Activated CD4-positive, alpha-beta memory T cell treated with anti-CD3 and anti-CD28 coated beads, Interleukin-2, amount 10 ng/mL, durations not matched to agents 7 days and 5 days (primary cell): ENCODE data around the gene TNFRSF4. TPM values are rescaled to one million over a fixed set of nuclear protein-coding genes. Genes with fewer than 3 reads are reported as not detected.

Experiments
- CTCF ChIA-PET: fragments of 350-600 bp; sonication (Branson Sonifier 250); formaldehyde crosslinking; loops from one replicate; lab custom pipeline; 2021; ENCODE audit warnings: antibody characterized with exemption, inconsistent platforms; lab: Charles Lee
- POLR2A ChIA-PET: fragments of 350-600 bp; sonication (Branson Sonifier 250); formaldehyde crosslinking; loops from one replicate; lab custom pipeline; 2021; ENCODE audit warnings: antibody characterized with exemption; lab: Charles Lee
- DNase-seq: peaks from one replicate; pipeline ENCODE4 v3.0.0-alpha.2; 2020
- H3K27ac Mint-ChIP-seq: one replicate; pipeline ENCODE4 v1.8.0; 2021; ENCODE audit warnings: mild to moderate bottlenecking, mixed read lengths
- H3K27me3 Mint-ChIP-seq: one replicate; pipeline ENCODE4 v1.8.0; 2021; ENCODE audit warnings: mixed read lengths
- H3K36me3 Mint-ChIP-seq: one replicate; pipeline ENCODE4 v1.8.0; 2021; ENCODE audit warnings: low read depth, mixed read lengths
- H3K4me1 Mint-ChIP-seq: one replicate; pipeline ENCODE4 v1.8.0; 2021; ENCODE audit warnings: mixed read lengths
- H3K4me3 Mint-ChIP-seq: one replicate; pipeline ENCODE4 v1.8.0; 2021; ENCODE audit warnings: mild to moderate bottlenecking, mixed read lengths
- H3K9me3 Mint-ChIP-seq: one replicate; pipeline ENCODE4 v1.8.0; 2021; ENCODE audit warnings: mixed read lengths
- total RNA-seq, 2 experiments: library from RNA; stranded (reverse); gene quantifications; one replicate each; pipeline ENCODE4 v1.2.3, GENCODE V29; 2021

Gene TNFRSF4
- total RNA-seq, 2 experiments from 2014 or later: 237 to 243 TPM

GRCh38 chr1:1206966-1207531, 6.9 kb downstream of the TNFRSF4 start:
- DNase-seq: no peak
- peaks cover 40% of the 10 kb centered on the region for H3K4me1 Mint-ChIP-seq
- peak overlapping the region; percentile 78 for H3K27ac Mint-ChIP-seq

GRCh38 chr1:1206376-1206965, 7.5 kb downstream of the TNFRSF4 start, which contains the start of gene TNFRSF18:
Gene TNFRSF18 (minus strand): TSS chr1:1206592. CDS start chr1:1206571, 21 bp downstream.
- Mint-ChIP-seq H3K4me1 (peaks cover 39% of the 10 kb centered on the region), H3K27me3 (no peaks in the 10 kb centered on the region), H3K27ac (peak within 1 kb of the TSS; percentile 99), H3K9me3 (no peaks in the 10 kb centered on the region), H3K36me3 (peaks cover 18% of the 10 kb centered on the region), H3K4me3 (peak within 1 kb of the TSS; percentile 78)
- ChIA-PET CTCF (interaction anchor here (2.8 kb wide), 1 partner anchor 84 kb away, joined by 10 read pairs; no protein-coding TSS in a partner anchor), POLR2A (interaction anchor here (0.9 to 4.5 kb wide), 6 partner anchors 11 to 168 kb away, joined by 3 to 65 read pairs (median 4); no protein-coding TSS in a partner anchor)
- DNase-seq: peak; percentile 62

More at GRCh38 chr1:1206966-1207531, 6.9 kb downstream of the TNFRSF4 start:
- Mint-ChIP-seq H3K9me3 (no peaks in the 10 kb centered on the region), H3K4me3 (peak overlapping the region; percentile 78), H3K27me3 (no peaks in the 10 kb centered on the region), H3K36me3 (peaks cover 20% of the 10 kb centered on the region)
- ChIA-PET CTCF (interaction anchor here (2.8 kb wide), 1 partner anchor 85 kb away, joined by 10 read pairs; no protein-coding TSS in a partner anchor), POLR2A (interaction anchor here (0.9 to 4.5 kb wide), 5 partner anchors 10 to 188 kb away, joined by 3 to 65 read pairs (median 7); partner anchors contain the start of genes AGRN and SDF4)

DNA sequence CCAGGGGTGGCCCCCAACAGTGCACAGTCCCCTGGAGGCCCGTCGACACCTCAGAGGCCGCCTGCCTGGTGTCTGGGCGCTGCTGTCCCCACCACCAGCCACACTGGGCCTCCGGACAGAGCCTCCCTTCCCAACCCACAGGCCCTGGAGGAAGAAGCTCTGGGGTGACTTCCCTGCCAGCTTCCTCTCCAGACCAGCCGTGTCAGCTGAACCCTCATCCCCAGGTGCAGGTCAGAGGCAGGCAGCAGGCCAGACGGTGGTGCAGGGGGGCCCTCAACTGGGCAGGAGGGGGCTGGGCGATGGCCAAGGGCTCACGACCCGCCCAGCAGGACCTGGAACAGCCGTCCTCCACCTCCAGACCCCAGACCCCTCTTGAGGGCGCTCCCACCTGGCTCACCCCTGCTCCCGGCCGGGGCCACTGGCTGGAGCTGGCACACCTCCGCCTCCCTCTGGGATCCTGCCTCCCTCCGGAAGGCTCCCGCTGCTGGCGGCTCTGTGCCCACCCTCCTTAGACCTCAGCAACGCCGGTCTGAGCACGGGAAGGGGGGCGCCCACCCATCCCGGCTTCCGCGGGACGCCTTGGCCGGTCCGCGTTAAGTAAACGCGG, 8.1 kb downstream of the TNFRSF4 start:
- ChIA-PET POLR2A (interaction anchor here (1.0 to 4.5 kb wide), 5 partner anchors 11 to 84 kb away, joined by 3 to 65 read pairs (median 4); no protein-coding TSS in a partner anchor), CTCF (interaction anchor here (2.8 kb wide), 1 partner anchor 84 kb away, joined by 10 read pairs; no protein-coding TSS in a partner anchor)
- no peak for DNase-seq
- Mint-ChIP-seq H3K27ac (peak overlapping the region; percentile 78), H3K9me3 (no peaks in the 10 kb centered on the region), H3K36me3 (peaks cover 15% of the 10 kb centered on the region), H3K27me3 (no peaks in the 10 kb centered on the region), H3K4me1 (peaks cover 36% of the 10 kb centered on the region), H3K4me3 (peak overlapping the region; percentile 78)

GRCh38 chr1:1204998-1205768, 8.8 kb downstream of the TNFRSF4 start:
- no peak for DNase-seq

GRCh38 chr1:1204425-1204920, 9.5 kb downstream of the TNFRSF4 start:
- Mint-ChIP-seq H3K36me3 (peaks cover 2% of the 10 kb centered on the region), H3K27ac (peak overlapping the region; percentile 31), H3K27me3 (no peaks in the 10 kb centered on the region), H3K9me3 (no peaks in the 10 kb centered on the region), H3K4me3 (peak overlapping the region; percentile 47), H3K4me1 (peaks cover 37% of the 10 kb centered on the region)
- POLR2A ChIA-PET: interaction anchor here (4.5 kb wide), 1 partner anchor 13 kb away, joined by 65 read pairs; no protein-coding TSS in a partner anchor
- no peak for DNase-seq
- CTCF ChIA-PET: no interaction called here

More at GRCh38 chr1:1204998-1205768, 8.8 kb downstream of the TNFRSF4 start:
- peaks cover 37% of the 10 kb centered on the region for H3K4me1 Mint-ChIP-seq
- POLR2A ChIA-PET: interaction anchor here (1.0 to 4.5 kb wide), 5 partner anchors 12 to 83 kb away, joined by 3 to 65 read pairs (median 4); no protein-coding TSS in a partner anchor
- H3K9me3 Mint-ChIP-seq: no peaks in the 10 kb centered on the region
- peaks cover 9% of the 10 kb centered on the region for H3K36me3 Mint-ChIP-seq
- CTCF ChIA-PET: interaction anchor here (2.8 kb wide), 1 partner anchor 83 kb away, joined by 10 read pairs; no protein-coding TSS in a partner anchor
- peak overlapping the region; percentile 70 for H3K4me3 Mint-ChIP-seq
- H3K27ac Mint-ChIP-seq: peak overlapping the region; percentile 56
- H3K27me3 Mint-ChIP-seq: no peaks in the 10 kb centered on the region

DNA sequence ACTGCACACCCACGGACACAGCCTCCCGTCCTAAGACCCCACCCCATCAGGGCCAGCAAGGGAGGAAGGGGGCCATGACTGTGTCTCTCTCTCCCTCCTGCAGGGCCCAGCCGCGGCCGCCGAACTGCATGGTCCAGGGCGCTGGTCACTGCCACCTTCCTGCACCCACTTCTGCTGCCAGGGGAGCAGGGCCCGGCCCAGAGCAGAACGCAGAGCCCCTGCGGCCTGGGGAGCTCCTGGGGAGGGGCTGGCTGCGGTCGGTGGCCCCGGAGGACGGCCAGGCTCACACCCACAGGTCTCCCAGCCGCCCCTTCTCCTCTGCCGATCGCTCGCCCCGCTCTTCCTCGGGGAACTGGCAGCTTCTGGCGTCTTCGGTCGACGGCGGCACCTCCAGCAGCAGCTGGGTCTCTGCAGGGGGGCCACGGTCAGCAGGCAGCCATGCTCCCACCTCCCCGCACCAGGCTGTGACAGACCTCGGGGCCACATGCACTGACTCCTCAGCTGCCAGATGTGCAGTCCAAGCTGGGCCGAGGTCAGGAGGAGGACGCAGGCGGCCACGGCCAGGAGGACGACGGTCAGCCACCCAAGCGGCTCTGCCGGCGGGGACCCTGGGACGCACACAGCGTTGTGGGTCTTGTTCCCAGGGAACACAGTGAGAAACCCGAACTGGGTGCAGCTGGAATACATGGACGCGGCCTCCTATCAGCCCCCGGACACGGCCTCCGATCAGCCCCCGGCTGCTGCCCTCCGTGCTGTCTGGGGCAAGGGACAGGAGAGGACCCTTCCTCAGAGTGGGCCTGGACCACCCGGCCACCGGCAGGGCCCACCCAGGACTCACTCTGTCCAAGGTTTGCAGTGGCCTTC, 10.2 kb downstream of the TNFRSF4 start:
- ChIA-PET POLR2A (no interaction called here), CTCF (no interaction called here)
- no peak for DNase-seq
- H3K4me3 Mint-ChIP-seq: no peak overlapping the region
- H3K36me3 Mint-ChIP-seq: no peaks in the 10 kb centered on the region
- H3K27ac Mint-ChIP-seq: no peak overlapping the region
- H3K9me3 Mint-ChIP-seq: no peaks in the 10 kb centered on the region
- H3K27me3 Mint-ChIP-seq: no peaks in the 10 kb centered on the region
- H3K4me1 Mint-ChIP-seq: peaks cover 32% of the 10 kb centered on the region

DNA sequence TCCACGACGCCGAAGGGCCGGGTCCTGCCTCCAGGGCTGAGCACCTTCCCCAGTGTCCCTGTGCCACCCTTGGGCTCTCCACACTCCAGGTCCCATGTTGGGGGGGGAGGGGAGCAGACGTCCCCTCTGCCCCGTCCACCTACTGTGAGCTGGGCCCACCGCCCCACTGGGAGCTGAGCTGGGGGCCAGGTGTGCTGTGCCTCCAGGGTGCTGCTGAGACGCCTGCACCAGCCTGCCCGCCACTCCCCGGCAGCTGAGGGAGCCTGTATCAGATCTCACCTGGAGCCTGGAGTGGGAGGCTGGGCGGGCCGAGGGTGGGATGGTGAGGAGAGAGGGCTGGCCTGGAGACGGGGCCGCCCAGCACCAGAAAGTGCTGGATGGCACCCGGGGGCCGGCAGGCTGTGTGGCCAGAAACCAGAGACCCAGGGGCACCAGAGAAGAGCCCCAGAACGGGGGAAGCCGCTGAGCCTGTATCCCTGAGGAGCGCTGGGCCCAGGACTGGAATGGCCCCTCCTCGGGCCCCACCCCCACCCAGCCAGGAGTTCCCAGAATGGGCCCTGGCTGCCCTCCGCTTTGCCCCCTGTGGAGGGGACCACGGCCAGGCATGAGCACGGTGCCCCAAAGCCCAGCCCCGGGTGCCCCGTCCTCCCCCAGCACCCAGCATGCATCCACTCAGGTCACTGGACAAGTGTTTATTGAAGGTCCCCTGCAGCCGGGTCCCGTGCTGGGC, 11.0 kb downstream of the TNFRSF4 start:
- ChIA-PET CTCF (no interaction called here), POLR2A (no interaction called here)
- no peaks in the 10 kb centered on the region for H3K9me3 Mint-ChIP-seq
- H3K27me3 Mint-ChIP-seq: no peaks in the 10 kb centered on the region
- DNase-seq: no peak
- no peak overlapping the region for H3K27ac Mint-ChIP-seq
- no peaks in the 10 kb centered on the region for H3K36me3 Mint-ChIP-seq
- H3K4me3 Mint-ChIP-seq: no peak overlapping the region
- peaks cover 26% of the 10 kb centered on the region for H3K4me1 Mint-ChIP-seq

GRCh38 chr1:1200876-1201810, 12.8 kb downstream of the TNFRSF4 start:
- Mint-ChIP-seq H3K27ac (peak overlapping the region; percentile 58), H3K4me1 (peaks cover 15% of the 10 kb centered on the region), H3K27me3 (no peaks in the 10 kb centered on the region), H3K9me3 (no peaks in the 10 kb centered on the region), H3K36me3 (no peaks in the 10 kb centered on the region), H3K4me3 (peak overlapping the region; percentile 16)
- peak; percentile 80 for DNase-seq
- ChIA-PET CTCF (no interaction called here), POLR2A (interaction anchor here (0.5 to 1.1 kb wide), 2 partner anchors 12 to 13 kb away, joined by 4 to 7 read pairs; no protein-coding TSS in a partner anchor)

GRCh38 chr1:1199961-1200875, 13.7 kb downstream of the TNFRSF4 start:
- Mint-ChIP-seq H3K9me3 (no peaks in the 10 kb centered on the region), H3K4me1 (peaks cover 12% of the 10 kb centered on the region), H3K27me3 (no peaks in the 10 kb centered on the region), H3K36me3 (no peaks in the 10 kb centered on the region), H3K4me3 (peak overlapping the region; percentile 17), H3K27ac (peak overlapping the region; percentile 58)
- ChIA-PET POLR2A (interaction anchor here (0.5 to 1.1 kb wide), 3 partner anchors 12 to 31 kb away, joined by 3 to 7 read pairs (median 4); no protein-coding TSS in a partner anchor), CTCF (no interaction called here)
- no peak for DNase-seq
